ENCODE data around the gene ZNF512B. TPM values are rescaled to one million over a fixed set of nuclear protein-coding genes. Genes with fewer than 3 reads are reported as not detected.
"Not testable (repeated sequence)": the region's sequence is repeated elsewhere in the genome, so short reads cannot be mapped to it uniquely, and the experiment has no call there.

Gene ZNF512B
- total RNA-seq, 4 donors from 2014 or later, result 7.1 to 17.7 (median 12.1) TPM

DNA sequence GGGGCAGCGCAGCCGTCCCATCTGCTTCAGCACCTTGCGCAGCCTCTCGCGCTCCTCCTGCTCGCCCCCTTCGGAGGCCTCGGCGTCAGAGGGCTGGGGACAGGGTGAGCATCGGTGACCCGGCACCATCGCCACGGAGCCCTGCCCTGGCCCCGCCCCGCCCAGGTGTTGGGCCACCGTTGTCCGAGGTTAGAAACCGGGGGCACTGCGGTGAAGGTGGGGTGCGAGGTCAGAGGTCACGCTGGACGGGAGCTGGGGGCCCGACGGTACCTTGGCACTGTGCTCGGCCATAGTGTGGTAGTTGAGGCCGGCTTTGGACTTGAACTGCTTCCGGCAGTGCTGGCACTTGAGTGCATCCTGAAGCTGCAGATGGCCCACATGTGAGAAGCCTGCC, 6.4 kb downstream of the ZNF512B start:
- intact Hi-C loops (cut with DNase I), result no loop called here
- 90% methylated on average over 15 of the region's 27 CpGs for WGBS
- TF ChIP-seq, protein P1, sequence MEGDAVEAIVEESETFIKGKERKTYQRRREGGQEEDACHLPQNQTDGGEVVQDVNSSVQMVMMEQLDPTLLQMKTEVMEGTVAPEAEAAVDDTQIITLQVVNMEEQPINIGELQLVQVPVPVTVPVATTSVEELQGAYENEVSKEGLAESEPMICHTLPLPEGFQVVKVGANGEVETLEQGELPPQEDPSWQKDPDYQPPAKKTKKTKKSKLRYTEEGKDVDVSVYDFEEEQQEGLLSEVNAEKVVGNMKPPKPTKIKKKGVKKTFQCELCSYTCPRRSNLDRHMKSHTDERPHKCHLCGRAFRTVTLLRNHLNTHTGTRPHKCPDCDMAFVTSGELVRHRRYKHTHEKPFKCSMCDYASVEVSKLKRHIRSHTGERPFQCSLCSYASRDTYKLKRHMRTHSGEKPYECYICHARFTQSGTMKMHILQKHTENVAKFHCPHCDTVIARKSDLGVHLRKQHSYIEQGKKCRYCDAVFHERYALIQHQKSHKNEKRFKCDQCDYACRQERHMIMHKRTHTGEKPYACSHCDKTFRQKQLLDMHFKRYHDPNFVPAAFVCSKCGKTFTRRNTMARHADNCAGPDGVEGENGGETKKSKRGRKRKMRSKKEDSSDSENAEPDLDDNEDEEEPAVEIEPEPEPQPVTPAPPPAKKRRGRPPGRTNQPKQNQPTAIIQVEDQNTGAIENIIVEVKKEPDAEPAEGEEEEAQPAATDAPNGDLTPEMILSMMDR (IDR thresholded peaks at IDR 0.05), result no peak
- TF ChIP-seq EP300 (IDR thresholded peaks at IDR 0.05), result no peak
- no peak for TF ChIP-seq POLR2A (IDR thresholded peaks at IDR 0.05; ENCODE audit: low read depth)
- no peak for TF ChIP-seq POLR2AphosphoS5 (IDR thresholded peaks at IDR 0.05)
- H3K9me3 ChIP-seq, result no peaks in the 10 kb centered on the region
- H3K27ac ChIP-seq (replicated peaks in 1 of 4), result no peak overlapping the region
- peaks cover 1 to 10% (median 3%) of the 10 kb centered on the region in 4 donors for H3K4me1 ChIP-seq
- no peaks in the 10 kb centered on the region for H3K27me3 ChIP-seq
- H3K4me3 ChIP-seq, result no peak overlapping the region
- peaks cover 25 to 87% (median 78%) of the 10 kb centered on the region in 4 donors for H3K36me3 ChIP-seq
- no peak for DNase-seq (ENCODE audit: extremely low spot score)

DNA sequence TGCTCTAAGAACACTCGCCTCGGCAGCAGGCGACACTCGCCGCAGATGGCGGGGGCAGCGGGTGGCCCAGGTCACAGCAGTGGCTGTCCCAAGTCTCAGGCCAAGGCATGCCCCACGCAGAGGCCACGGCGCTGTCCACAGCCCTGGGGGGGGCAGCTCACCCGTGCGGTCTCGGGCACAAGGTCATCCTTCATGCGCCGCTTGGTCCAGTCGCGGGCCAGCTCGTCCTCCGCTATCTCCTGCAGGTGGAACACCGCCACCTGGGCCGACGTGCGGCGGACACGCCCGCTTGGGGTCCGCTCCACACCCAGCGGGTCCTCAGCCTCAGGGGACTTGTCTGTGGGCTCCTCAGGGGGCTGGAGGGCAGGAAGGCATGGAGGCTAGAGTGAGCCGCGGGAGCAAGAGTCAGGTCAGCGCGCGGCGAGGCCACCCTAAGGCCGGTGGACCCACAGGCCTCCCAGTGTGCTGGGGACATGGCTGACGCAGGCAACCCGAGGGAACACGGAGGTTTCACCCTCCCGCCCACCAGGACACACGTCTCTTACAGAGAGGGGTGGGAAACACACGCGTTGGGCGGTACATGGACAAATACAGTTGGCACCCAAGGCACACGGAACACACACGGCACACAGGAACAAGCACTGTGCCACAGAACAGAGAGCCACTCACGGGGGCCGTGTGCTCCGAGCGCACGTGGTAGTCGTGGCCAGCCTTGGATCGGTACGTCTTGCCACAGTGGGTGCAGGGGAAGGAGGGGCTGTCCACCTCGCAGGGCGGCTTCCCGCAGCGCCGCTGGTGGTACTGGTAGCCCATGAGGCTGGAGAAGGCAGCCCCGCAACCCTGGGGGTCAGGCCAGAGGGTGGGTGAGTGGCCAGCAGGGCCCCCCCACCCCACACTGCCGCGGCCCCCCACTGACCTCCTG, 7.0 kb downstream of the ZNF512B start:
- H3K4me1 ChIP-seq, result peaks cover 4 to 10% (median 5%) of the 10 kb centered on the region in 4 donors
- no peaks in the 10 kb centered on the region for H3K27me3 ChIP-seq
- H3K36me3 ChIP-seq, result peaks cover 25 to 82% (median 75%) of the 10 kb centered on the region in 4 donors
- no peak overlapping the region for H3K4me3 ChIP-seq
- WGBS, result 94% methylated on average over 39 of the region's 61 CpGs
- intact Hi-C loops (cut with DNase I), result no loop called here
- H3K27ac ChIP-seq (replicated peaks in 1 of 4), result no peak overlapping the region
- no peak for TF ChIP-seq POLR2A (IDR thresholded peaks at IDR 0.05; ENCODE audit: low read depth)
- TF ChIP-seq, protein P1 (IDR thresholded peaks at IDR 0.05), result no peak
- TF ChIP-seq POLR2AphosphoS5 (IDR thresholded peaks at IDR 0.05), result no peak
- TF ChIP-seq EP300 (IDR thresholded peaks at IDR 0.05), result no peak
- no peaks in the 10 kb centered on the region for H3K9me3 ChIP-seq
- no peak for DNase-seq (ENCODE audit: extremely low spot score)

DNA sequence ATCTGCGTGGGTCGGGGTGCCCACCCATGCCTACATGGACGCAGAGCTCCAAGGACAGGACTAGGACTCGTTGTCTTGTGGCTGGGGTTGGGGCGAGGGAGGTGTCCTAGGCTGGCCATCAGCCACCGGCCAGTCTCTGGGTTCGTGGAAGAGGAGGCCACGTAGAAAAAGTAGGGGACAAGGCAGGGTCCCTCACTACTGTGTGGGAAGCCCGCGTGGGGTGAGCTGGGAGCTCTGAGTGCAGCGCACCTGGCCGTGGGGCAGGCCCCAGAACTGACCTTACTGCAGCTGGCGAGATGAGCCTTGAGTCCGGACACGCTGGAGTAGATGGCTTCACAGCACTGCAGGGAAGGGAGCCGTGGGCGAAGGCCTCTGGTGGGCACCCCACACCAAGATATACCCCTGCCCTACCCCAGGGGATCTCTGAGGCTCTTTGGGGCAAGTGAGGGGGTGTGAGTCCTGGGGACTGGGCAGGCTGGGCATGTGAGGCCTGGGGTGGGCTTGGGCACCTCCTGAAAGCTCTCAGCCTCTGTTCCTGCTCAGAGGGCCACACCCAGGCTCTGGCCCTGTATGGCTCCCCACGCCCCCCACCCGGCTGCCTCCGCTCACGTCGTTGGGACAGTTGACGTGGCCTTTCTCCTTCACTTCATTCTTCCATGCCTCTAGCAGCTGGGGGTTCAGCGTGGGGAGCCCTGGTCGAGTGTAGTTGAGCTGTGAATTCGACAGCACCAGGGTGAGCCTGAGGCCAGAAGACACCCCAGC, 7.9 kb downstream of the ZNF512B start:
- Histone ChIP-seq H3K4me3 (no peak overlapping the region), H3K9me3 (no peaks in the 10 kb centered on the region), H3K36me3 (peaks cover 25 to 73% (median 67%) of the 10 kb centered on the region in 4 donors), H3K27ac (replicated peaks in 1 of 4) (no peak overlapping the region), H3K4me1 (peaks cover 13 to 15% (median 13%) of the 10 kb centered on the region in 4 donors), H3K27me3 (no peaks in the 10 kb centered on the region)
- 88% methylated on average over 25 of the region's 26 CpGs for WGBS
- intact Hi-C loops (cut with DNase I), result no loop called here
- TF ChIP-seq, protein P1 (IDR thresholded peaks at IDR 0.05), result no peak
- TF ChIP-seq EP300 (IDR thresholded peaks at IDR 0.05) (no peak), POLR2A (IDR thresholded peaks at IDR 0.05; ENCODE audit: low read depth) (no peak), POLR2AphosphoS5 (IDR thresholded peaks at IDR 0.05) (no peak)
- DNase-seq (ENCODE audit: extremely low spot score), result no peak

DNA sequence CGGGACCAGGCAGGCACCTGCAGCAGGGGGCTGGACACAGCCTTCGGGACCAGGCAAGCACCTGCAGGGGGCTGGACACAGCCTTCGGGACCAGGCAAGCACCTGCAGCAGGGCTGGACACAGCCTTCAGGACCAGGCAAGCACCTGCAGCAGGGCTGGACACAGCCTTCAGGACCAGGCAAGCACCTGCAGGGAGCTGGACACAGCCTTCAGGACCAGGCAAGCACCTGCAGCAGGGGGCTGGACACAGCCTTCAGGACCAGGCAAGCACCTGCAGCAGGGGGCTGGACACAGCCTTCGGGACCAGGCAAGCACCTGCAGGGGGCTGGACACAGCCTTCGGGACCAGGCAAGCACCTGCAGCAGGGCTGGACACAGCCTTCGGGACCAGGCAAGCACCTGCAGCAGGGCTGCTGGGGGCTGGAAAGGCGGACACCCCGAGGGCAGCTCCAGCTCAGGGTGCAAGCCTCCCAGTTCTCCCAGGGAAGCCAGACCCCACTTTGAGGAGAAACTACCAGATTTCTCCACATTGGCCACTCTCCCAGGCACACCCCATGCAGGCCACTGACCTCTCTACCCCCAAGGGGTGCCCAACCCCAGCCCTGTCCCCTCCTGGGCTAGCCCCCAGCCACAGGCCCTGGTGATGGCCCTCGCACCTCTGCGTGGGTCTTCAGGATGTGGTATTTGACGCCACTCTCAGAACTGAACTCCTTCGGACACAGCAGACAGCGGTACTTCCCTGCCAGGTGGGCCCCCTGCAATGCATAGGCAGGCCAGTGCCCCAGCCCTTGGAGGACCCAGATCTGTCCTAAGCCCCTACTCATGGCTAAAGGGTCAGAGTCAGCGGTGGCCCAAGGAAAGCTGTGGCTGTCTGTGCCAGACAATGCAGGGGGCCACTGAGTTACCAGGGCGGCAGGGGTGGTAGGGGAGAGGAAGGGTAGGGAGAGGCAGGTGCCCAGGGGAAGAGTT, 8.8 kb downstream of the ZNF512B start:
- Histone ChIP-seq H3K4me1 (peaks cover 16 to 18% (median 16%) of the 10 kb centered on the region in 4 donors), H3K36me3 (peaks cover 25 to 64% (median 58%) of the 10 kb centered on the region in 4 donors)
- intact Hi-C loops (cut with DNase I); H3K9me3 ChIP-seq; H3K27me3 ChIP-seq; DNase-seq (ENCODE audit: extremely low spot score); H3K4me3 ChIP-seq; H3K27ac ChIP-seq (replicated peaks in 1 of 4): not testable (repeated sequence)
- WGBS, result 93% methylated on average over 5 of the region's 15 CpGs
